Small intestine (tissue), 7 donors: ENCODE data around the gene BID. TPM values are rescaled to one million over a fixed set of nuclear protein-coding genes. Genes with fewer than 3 reads are reported as not detected.
"Not testable (repeated sequence)": the region's sequence is repeated elsewhere in the genome, so short reads cannot be mapped to it uniquely, and the experiment has no call there.

ENCODE experiments used
- DNase-seq, 2 donors: peaks; one replicate each; pipeline versions ENCODE4 v3.0.0 to v3.0.0-alpha.2; 2013
- FAIRE-seq: peaks from 2 replicates; lab custom pipeline; 2012; peaks lifted over from hg19 to GRCh38; lab: Jason Lieb, UNC
- H3K27ac ChIP-seq, 3 donors: one replicate each; pipeline ENCODE4 v1.5.1; 2013; ENCODE audit warnings: low read length in 2 of 3, mild to moderate bottlenecking in 2 of 3, control low read depth in 1 of 3, inconsistent platforms in 1 of 3, low read depth in 1 of 3, moderate library complexity in 1 of 3
- H3K27me3 ChIP-seq, 3 donors: one replicate each; pipeline ENCODE4 v1.6.1; 2013; ENCODE audit warnings: low read length in 3 of 3, inconsistent platforms in 1 of 3; ENCODE audit not compliant: control insufficient read depth in 3 of 3, insufficient read depth in 3 of 3
- H3K36me3 ChIP-seq, 3 donors: one replicate each; pipeline ENCODE4 v1.6.1; 2013; ENCODE audit warnings: low read length in 3 of 3, inconsistent platforms in 1 of 3, low read depth in 1 of 3, mild to moderate bottlenecking in 1 of 3, moderate library complexity in 1 of 3; ENCODE audit not compliant: control insufficient read depth in 3 of 3, insufficient read depth in 2 of 3
- H3K4me1 ChIP-seq, 3 donors: one replicate each; pipeline ENCODE4 v1.6.1; 2013; ENCODE audit warnings: low read length in 2 of 3, inconsistent platforms in 1 of 3, low read depth in 1 of 3, mild to moderate bottlenecking in 1 of 3, moderate library complexity in 1 of 3; ENCODE audit not compliant: control insufficient read depth in 3 of 3, insufficient read depth in 2 of 3
- H3K4me3 ChIP-seq, 3 donors: one replicate each; pipeline ENCODE4 v1.5.1; 2013; ENCODE audit warnings: low read length in 3 of 3, control low read depth in 1 of 3, inconsistent platforms in 1 of 3, low read depth in 1 of 3, mild to moderate bottlenecking in 1 of 3, moderate library complexity in 1 of 3
- H3K9me3 ChIP-seq, 2 donors: one replicate each; pipeline ENCODE4 v1.6.1; 2013; ENCODE audit warnings: low read depth in 1 of 2, low read length in 1 of 2; ENCODE audit not compliant: control insufficient read depth in 2 of 2, insufficient read depth in 1 of 2
- WGBS, 3 donors: extraction: QIAGEN DNeasy Blood & Tissue Kit; methylation state at CpG; one replicate each; pipeline ENCODE4 v1.1.7; 2013; 5-methylcytosine and 5-hydroxymethylcytosine counted together
- polyA plus RNA-seq, 4 donors: library from polyadenylated mRNA; stranded (reverse) in 3 of 4; unstranded in 1 of 4; fragments of 200-250 nt in 3 of 4; fragments of 120-200 nt in 1 of 4; gene quantifications; one replicate each; pipeline versions ENCODE4 v1.2.1 to v1.2.3, GENCODE V29; 2013
- donor health status: healthy with polysubstance abuse.
- donor health status: control.
- donor health status: control.
- donor health status: Bipolar disorder and iron deficiency.
- donor health status: healthy.

BID gene
- polyA plus RNA-seq, 4 donors: 12.7 to 59.4 (median 19.6) TPM

GRCh38 chr22:17706947-17707346 lies 67.3 kb downstream of the BID start:
- H3K36me3 ChIP-seq: peaks cover 0 to 23% (median 5%) of the 10 kb centered on the region in 3 donors
- H3K27ac ChIP-seq: peak overlapping the region in 2 of 3 donors; percentile 14 to 65
- no peaks in the 10 kb centered on the region for H3K27me3 ChIP-seq
- WGBS, 3 donors: 93 to 100% (median 96%) methylated on average over 1 of the region's 1 CpG
- FAIRE-seq (no peak), DNase-seq (no peak)
- peaks cover 0 to 4% (median 3%) of the 10 kb centered on the region in 3 donors for H3K4me1 ChIP-seq
- no peaks in the 10 kb centered on the region for H3K9me3 ChIP-seq
- H3K4me3 ChIP-seq: no peak overlapping the region

- WGBS, 3 donors: 28 to 35% (median 31%) methylated on average over 9 of the region's 9 CpGs
- no peak for FAIRE-seq
- Histone ChIP-seq H3K36me3 (peaks cover 0 to 23% (median 5%) of the 10 kb centered on the region in 3 donors), H3K4me1 (peaks cover 0 to 4% (median 3%) of the 10 kb centered on the region in 3 donors), H3K27ac (peak overlapping the region; percentile 48 to 65 (median 52)), H3K4me3 (no peak overlapping the region), H3K9me3 (no peaks in the 10 kb centered on the region), H3K27me3 (no peaks in the 10 kb centered on the region)
- peak; percentile 81 to 86 for DNase-seq
Measured at GRCh38 chr22:17705951-17706900, 68.0 kb downstream of the BID start.

- H3K36me3 ChIP-seq: peaks cover 0 to 22% (median 5%) of the 10 kb centered on the region in 3 donors
- DNase-seq (no peak), FAIRE-seq (no peak)
- H3K27me3 ChIP-seq: no peaks in the 10 kb centered on the region
- H3K4me1 ChIP-seq: peaks cover 0 to 4% (median 3%) of the 10 kb centered on the region in 3 donors
- no peak overlapping the region for H3K27ac ChIP-seq
- no peak overlapping the region for H3K4me3 ChIP-seq
- no peaks in the 10 kb centered on the region for H3K9me3 ChIP-seq
- 95 to 98% (median 97%) methylated on average over 7 of the region's 7 CpGs for WGBS, 3 donors
Measured at GRCh38 chr22:17705546-17705945, 68.7 kb downstream of the BID start.

DNA sequence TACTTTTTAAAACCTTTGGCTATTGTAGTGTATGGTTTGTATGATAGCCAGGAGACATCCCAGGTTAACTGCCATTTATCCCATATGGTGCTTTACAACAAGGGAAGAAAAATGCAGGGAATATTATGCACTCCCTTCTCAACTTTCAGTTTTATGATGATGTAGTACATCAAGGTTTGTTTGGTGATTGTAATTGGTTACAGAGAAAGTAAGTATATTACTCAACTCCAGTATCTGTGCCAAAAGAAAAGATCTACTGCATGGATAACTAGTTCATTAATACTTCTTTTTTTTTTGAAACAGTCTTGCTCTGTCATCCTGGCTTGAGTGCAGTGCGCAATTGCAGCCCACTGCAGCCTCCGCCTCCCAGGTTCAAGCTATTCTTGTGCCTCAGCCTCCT lies 70.5 kb downstream of the BID start:
- 98 to 100% (median 100%) methylated on average over 2 of the region's 2 CpGs for WGBS, 3 donors
- H3K4me3 ChIP-seq: no peak overlapping the region

GRCh38 chr22:17700778-17701177 lies 73.5 kb downstream of the BID start:
- no peak for FAIRE-seq
- H3K27ac ChIP-seq: no peak overlapping the region
- H3K36me3 ChIP-seq: peaks cover 0 to 24% (median 3%) of the 10 kb centered on the region in 3 donors
- H3K4me3 ChIP-seq: no peak overlapping the region
- H3K4me1 ChIP-seq: peaks cover 0 to 1% (median 0%) of the 10 kb centered on the region in 3 donors
- no peaks in the 10 kb centered on the region for H3K9me3 ChIP-seq
- no peak for DNase-seq
- H3K27me3 ChIP-seq: no peaks in the 10 kb centered on the region
- 34 to 49% (median 49%) methylated on average over 3 of the region's 3 CpGs for WGBS, 3 donors

More for the DNA sequence above, 70.5 kb downstream of the BID start:
- no peaks in the 10 kb centered on the region for H3K9me3 ChIP-seq
- no peaks in the 10 kb centered on the region for H3K27me3 ChIP-seq
- no peak overlapping the region for H3K27ac ChIP-seq
- peaks cover 0 to 15% (median 5%) of the 10 kb centered on the region in 3 donors for H3K36me3 ChIP-seq
- FAIRE-seq (no peak), DNase-seq (no peak)
- H3K4me1 ChIP-seq: peaks cover 0 to 4% (median 3%) of the 10 kb centered on the region in 3 donors

DNA sequence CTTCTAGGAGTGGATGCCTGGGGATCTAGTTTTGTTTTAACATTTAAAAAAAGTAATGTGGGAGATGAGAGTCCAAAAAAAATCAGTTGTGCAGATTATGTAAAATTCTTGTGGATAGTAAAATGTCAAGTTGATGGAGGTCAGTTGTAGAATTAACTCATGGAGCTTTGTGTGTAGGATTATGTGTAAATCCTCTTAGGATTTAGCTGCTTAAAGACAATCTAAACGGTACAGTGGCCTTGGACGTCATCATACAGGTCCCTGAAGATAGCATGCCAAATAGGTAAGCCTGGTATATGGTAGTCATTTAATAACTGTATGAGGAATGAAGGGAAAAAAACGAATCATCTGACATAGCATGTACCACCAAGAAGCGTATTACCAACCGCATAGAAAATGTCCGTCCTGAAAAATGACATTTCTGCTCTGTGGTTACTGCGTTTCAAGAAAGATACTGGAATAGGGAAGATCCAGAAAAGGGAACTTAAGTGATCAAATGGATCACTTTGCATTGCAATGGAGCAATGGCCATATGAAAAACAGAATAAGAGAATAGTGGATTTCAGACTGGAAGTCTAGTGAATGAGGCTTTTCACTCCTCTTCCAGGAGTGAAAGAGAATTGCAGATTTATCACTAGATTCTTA lies 74.5 kb downstream of the BID start:
- DNase-seq (no peak), FAIRE-seq (no peak)
- Histone ChIP-seq H3K27me3 (no peaks in the 10 kb centered on the region), H3K27ac (no peak overlapping the region), H3K4me3 (no peak overlapping the region), H3K4me1 (no peaks in the 10 kb centered on the region), H3K36me3 (peaks cover 0 to 27% (median 4%) of the 10 kb centered on the region in 3 donors), H3K9me3 (no peaks in the 10 kb centered on the region)
- whole genome bisulfite sequencing, 3 donors: 85 to 88% (median 87%) methylated on average over 7 of the region's 7 CpGs

GRCh38 chr22:17698948-17699347 lies 75.3 kb downstream of the BID start:
- Histone ChIP-seq H3K4me3 (no peak overlapping the region), H3K4me1 (no peaks in the 10 kb centered on the region), H3K27me3 (no peaks in the 10 kb centered on the region), H3K27ac (no peak overlapping the region), H3K36me3 (peaks cover 0 to 24% (median 5%) of the 10 kb centered on the region in 3 donors), H3K9me3 (no peaks in the 10 kb centered on the region)
- FAIRE-seq (no peak), DNase-seq (no peak)

DNA sequence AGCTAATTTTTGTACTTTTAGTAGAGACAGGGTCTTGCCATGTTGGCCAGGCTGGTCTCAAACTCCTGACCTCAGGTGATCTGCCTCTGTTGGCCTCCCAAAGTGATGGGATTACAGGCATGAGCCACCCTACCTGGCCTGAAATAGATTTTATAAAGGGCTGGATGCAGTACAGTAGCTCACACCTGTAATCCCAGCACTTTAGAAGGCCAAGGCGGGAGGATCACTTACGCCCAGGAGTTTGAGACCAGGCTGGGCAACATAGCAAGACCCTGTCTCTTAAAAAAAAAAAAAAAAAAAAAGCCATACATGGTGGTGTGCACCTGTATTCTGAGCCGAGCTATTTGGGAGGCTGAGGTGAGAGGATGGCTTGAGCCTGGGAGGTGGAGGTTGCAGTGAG lies 76.0 kb downstream of the BID start:
- WGBS, 3 donors: 96 to 100% (median 96%) methylated on average over 3 of the region's 3 CpGs
- not testable (repeated sequence) for H3K4me1 ChIP-seq, H3K27me3 ChIP-seq, H3K9me3 ChIP-seq, FAIRE-seq, H3K27ac ChIP-seq, H3K4me3 ChIP-seq, DNase-seq
- peaks cover 0 to 22% (median 5%) of the 10 kb centered on the region in 3 donors for H3K36me3 ChIP-seq
